Memory B cell (primary cell): ENCODE measurements around the gene MRGPRD.

ENCODE experiments used
- ATAC-seq: fragments of 150-1000 bp; cut with Tn5 transposase; 2 replicates; pipeline ENCODE4 v1.10.0; 2021; ENCODE audit warnings: low read depth, mild to moderate bottlenecking, moderate library complexity
- DNase-seq, 2 donors: peaks; one replicate each; pipeline ENCODE4 v3.0.0; 2022; ENCODE audit warnings: low spot score in 2 of 2
- H3K27ac Mint-ChIP-seq: one replicate; pipeline ENCODE4 v1.8.0; 2022; ENCODE audit warnings: mild to moderate bottlenecking, moderate library complexity, mixed read lengths
- H3K27me3 Mint-ChIP-seq: one replicate; pipeline ENCODE4 v1.8.0; 2022; ENCODE audit warnings: mixed read lengths
- H3K36me3 Mint-ChIP-seq: one replicate; pipeline ENCODE4 v1.8.0; 2022; ENCODE audit warnings: mild to moderate bottlenecking, mixed read lengths
- H3K4me1 Mint-ChIP-seq: one replicate; pipeline ENCODE4 v1.8.0; 2022; ENCODE audit warnings: mixed read lengths
- H3K4me3 Mint-ChIP-seq: one replicate; pipeline ENCODE4 v1.8.0; 2022; ENCODE audit warnings: mild to moderate bottlenecking, moderate library complexity, mixed read lengths
- H3K9me3 Mint-ChIP-seq: one replicate; pipeline ENCODE4 v1.8.0; 2022; ENCODE audit warnings: mixed read lengths

MRGPRD gene

DNA sequence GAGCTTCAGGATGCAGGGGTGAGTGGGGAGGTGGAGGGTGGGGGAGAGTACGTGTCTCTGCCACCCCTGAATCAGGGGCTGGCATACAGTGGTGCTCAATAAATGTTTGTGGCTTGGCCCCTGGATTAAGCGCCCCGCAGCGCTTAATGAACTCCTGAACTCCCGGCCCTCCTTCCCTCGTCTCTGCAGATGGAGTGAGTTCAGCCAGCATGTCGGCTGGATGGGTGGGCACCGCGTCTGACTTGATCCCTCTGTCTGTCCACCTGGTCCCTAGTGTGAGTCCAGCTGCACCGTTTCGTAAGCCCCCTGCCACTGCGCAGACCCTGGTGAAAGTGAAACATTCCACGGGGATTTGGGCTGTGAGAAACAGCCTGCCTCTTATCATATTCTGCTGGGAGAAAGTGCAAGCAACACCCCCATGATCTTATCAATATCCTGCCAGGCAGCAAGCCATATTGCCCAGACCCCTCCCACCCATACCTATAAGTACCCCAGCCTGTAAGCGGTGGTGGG, 12.0 kb upstream of the MRGPRD start:
- H3K36me3 Mint-ChIP-seq = no peaks in the 10 kb centered on the region
- H3K27ac Mint-ChIP-seq = no peak overlapping the region
- peaks cover 24% of the 10 kb centered on the region for H3K27me3 Mint-ChIP-seq
- DNase-seq (no peak), ATAC-seq (no peak)
- no peak overlapping the region for H3K4me3 Mint-ChIP-seq
- peaks cover 2% of the 10 kb centered on the region for H3K4me1 Mint-ChIP-seq
- no peaks in the 10 kb centered on the region for H3K9me3 Mint-ChIP-seq

DNA sequence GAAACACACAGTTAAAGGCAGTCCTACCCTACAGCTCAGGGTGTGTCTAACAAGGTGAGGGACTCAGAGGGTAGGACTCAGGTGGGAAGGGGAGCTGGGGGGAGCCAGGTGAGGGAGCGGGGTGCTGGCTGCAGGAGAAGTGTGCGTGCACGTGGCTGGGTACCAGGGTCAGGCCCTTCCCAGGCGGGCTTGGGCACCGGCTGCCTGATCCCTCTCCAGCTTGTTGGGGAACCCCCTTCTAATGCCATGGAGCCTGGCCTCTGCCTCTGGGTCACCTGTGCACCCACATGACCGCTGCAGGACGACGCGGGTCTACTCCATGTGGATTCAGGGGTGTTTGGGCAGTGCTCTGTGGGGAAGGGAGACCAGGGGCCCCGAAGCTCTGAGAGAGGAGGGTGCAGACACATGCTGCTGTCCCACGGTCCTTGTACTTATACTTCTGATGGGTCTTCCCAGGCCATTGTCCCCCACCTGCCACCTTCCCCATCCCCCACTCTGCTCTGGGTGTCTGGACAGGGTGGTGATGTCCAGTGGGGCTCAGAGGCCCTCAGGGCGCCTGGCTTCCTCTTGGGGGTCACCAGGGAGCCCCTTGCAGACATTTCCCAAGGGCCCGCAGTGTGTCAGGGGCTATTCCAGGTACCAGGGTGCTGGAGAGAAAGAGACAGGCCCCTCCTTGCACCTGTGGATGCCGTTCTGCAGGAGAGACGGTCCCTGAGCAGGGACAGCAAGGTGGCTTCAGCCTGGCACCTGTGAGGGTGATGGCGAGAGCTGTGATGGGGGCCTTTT, 10.4 kb upstream of the MRGPRD start:
- Mint-ChIP-seq H3K27me3 (peaks cover 23% of the 10 kb centered on the region), H3K4me1 (peaks cover 2% of the 10 kb centered on the region), H3K27ac (no peak overlapping the region), H3K9me3 (peaks cover 7% of the 10 kb centered on the region), H3K36me3 (peaks cover 4% of the 10 kb centered on the region), H3K4me3 (no peak overlapping the region)
- DNase-seq (no peak), ATAC-seq (no peak)

DNA sequence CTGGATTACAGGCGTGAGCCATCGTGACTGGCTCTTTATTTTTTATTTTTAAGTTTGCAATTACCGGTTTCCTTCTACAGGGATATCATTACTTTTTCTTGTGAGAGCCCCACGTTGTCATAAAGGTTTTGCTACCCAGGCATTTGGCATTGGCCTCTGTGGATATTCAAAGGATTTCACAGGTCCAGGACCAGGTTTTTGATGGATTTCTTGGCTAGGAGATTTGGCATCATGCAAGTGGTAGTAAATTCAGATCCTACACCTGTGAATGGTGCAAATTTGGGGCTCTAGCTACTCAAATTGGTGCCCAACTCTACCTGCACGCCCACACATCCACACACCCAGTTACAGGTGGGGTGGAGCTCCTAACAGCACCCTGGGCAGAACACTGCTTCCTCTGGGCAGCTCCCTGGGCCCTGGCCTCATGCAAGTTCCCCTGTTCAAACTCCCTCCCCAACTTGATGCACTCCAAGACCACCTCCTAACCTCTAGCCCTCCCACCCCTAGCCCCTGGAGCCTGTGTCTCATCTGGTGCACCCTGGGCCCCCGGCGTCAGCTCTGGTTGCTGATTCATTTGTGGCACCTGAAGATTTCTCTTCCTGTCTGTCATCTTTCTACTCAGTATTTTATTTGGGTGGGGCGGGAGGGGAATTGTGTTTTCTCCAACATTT, 9.3 kb upstream of the MRGPRD start:
- Mint-ChIP-seq H3K36me3 (peaks cover 4% of the 10 kb centered on the region), H3K9me3 (peaks cover 7% of the 10 kb centered on the region), H3K4me3 (no peak overlapping the region), H3K27ac (no peak overlapping the region), H3K27me3 (peaks cover 23% of the 10 kb centered on the region), H3K4me1 (peaks cover 2% of the 10 kb centered on the region)
- DNase-seq (no peak), ATAC-seq (no peak)

DNA sequence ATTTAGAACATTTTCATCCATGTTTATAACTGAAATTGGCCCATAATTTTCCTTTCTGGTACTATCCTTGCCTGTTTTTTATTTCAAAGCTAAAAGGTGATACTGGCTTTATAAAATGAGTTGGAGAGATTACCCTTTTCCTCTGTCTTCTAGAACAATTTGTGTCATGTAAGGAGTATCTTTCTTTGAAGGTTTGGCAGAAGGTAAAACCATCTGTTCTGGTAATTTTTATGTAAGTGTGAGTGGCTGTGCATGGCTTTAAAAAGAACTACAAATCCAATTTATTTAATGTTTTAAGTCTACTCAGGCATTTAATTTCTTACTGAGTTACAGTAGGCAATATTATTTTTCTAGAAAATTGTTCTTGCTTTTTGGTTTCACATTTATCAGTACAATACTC, 7.7 kb upstream of the MRGPRD start:
- Mint-ChIP-seq H3K4me1 (peaks cover 2% of the 10 kb centered on the region), H3K9me3 (peaks cover 7% of the 10 kb centered on the region), H3K27me3 (peaks cover 16% of the 10 kb centered on the region), H3K36me3 (peaks cover 4% of the 10 kb centered on the region), H3K27ac (no peak overlapping the region), H3K4me3 (no peak overlapping the region)
- no peak for ATAC-seq
- no peak for DNase-seq

DNA sequence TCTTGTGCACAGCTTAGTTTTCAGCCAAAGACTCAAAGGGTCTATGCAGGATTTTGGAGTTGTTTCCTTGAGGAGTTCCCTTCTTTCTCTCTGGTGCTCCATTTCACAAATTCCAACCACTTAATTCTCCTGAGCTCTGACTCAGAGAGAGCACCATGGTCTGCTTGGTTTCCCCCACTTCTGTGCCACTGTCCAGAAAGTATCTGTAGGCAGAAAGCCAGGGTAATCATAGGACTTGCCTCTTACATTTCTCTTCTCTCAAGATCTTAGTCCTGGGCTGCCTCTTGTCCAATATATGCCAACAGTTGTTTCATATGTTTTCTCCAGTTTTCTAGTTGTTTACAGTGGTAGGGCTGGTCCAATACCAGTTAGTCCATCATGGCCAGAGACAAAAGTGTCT, 6.4 kb upstream of the MRGPRD start:
- Mint-ChIP-seq H3K27ac (no peak overlapping the region), H3K4me3 (no peak overlapping the region), H3K9me3 (peaks cover 14% of the 10 kb centered on the region), H3K4me1 (no peaks in the 10 kb centered on the region), H3K27me3 (peaks cover 12% of the 10 kb centered on the region), H3K36me3 (peaks cover 4% of the 10 kb centered on the region)
- DNase-seq = no peak
- no peak for ATAC-seq

DNA sequence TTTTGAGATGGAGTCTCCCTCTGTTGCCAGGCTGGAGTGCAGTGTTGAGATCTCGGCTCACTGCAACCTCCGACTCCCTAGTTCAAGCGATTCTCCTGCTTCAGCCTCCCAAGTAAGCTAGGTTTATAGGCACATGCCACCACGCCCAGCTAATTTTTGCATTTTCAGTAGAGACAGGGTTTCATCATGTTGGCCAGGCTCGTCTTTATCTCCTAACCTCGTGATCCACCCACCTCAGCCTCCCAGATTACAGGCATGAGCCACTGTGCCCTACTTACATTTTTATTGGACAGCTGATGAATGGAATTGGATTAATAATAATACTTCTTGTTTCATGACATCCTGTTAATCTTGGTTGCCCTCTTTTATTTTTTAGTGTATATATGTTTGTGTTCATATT, 3.0 kb upstream of the MRGPRD start:
- H3K27ac Mint-ChIP-seq = no peak overlapping the region
- H3K27me3 Mint-ChIP-seq = peaks cover 14% of the 10 kb centered on the region
- peaks cover 18% of the 10 kb centered on the region for H3K9me3 Mint-ChIP-seq
- ATAC-seq (no peak), DNase-seq (no peak)
- H3K36me3 Mint-ChIP-seq = peaks cover 4% of the 10 kb centered on the region
- H3K4me3 Mint-ChIP-seq = no peak overlapping the region
- H3K4me1 Mint-ChIP-seq = no peaks in the 10 kb centered on the region

DNA sequence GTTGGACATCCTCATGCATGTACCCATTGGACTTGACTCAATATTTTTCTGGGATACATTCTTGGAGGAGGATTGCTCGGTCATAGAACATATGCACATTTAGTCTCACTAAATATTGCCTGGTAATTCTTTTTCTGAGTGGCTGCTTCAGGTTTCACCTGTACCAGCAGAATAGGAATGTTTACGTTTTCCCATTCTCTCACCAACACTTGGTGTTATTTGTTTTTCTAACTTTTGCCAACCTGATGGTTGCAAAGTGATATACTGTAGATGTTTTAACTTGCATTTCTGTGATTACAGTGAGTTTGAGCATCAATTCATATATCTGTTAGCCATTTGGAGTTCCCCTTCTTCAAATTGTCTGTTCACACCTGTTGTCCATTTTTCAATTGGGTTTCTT, 1.3 kb upstream of the MRGPRD start:
- Mint-ChIP-seq H3K36me3 (peaks cover 4% of the 10 kb centered on the region), H3K4me3 (no peak overlapping the region), H3K9me3 (peaks cover 18% of the 10 kb centered on the region), H3K4me1 (no peaks in the 10 kb centered on the region), H3K27ac (no peak overlapping the region), H3K27me3 (peaks cover 14% of the 10 kb centered on the region)
- ATAC-seq = no peak
- no peak for DNase-seq

DNA sequence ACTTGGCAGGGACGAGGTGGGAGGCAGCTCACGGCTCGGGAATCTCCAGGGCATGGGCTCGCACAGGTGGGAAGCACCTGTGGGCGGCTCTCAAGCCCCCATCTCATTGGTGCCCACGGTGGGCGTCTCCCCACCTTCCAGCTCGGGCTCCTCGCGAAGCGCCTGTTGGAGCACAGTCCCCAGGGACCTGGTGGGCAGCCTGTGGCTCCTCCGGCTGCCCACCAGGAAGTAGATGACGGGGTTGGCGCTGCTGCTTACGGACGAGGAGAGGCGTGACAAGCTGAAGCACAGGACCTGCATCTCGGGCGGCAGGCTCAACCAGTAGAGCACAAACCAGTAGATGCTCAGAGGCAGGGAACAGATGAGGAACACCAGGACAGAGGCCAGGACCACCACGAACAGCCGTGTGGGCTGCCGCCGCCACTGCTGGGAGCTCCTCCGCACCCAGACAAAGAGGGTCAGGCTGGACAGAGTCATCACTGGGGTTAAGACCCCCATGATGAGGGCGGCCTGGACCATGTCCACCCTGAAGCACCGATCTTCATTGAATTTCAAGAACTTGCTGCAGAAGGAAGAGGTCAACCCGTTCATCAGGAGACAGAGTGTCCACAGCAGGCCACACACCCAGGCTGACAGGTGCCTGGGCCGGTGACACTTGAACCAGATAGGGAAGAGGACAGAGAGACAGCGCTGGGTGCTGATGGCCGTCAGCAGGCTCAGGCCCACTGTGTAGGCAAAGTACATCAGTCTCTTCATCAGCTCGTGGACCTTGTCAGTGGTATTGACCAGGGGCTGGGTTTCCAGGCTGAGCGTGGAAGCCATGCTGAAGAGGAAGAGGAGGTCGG, 633 bp downstream of the MRGPRD start:
- H3K9me3 Mint-ChIP-seq = peaks cover 10% of the 10 kb centered on the region
- H3K27me3 Mint-ChIP-seq = peaks cover 9% of the 10 kb centered on the region
- H3K36me3 Mint-ChIP-seq = no peaks in the 10 kb centered on the region
- no peaks in the 10 kb centered on the region for H3K4me1 Mint-ChIP-seq
- no peak for ATAC-seq
- DNase-seq = no peak
- no peak overlapping the region for H3K4me3 Mint-ChIP-seq
- H3K27ac Mint-ChIP-seq = no peak overlapping the region

DNA sequence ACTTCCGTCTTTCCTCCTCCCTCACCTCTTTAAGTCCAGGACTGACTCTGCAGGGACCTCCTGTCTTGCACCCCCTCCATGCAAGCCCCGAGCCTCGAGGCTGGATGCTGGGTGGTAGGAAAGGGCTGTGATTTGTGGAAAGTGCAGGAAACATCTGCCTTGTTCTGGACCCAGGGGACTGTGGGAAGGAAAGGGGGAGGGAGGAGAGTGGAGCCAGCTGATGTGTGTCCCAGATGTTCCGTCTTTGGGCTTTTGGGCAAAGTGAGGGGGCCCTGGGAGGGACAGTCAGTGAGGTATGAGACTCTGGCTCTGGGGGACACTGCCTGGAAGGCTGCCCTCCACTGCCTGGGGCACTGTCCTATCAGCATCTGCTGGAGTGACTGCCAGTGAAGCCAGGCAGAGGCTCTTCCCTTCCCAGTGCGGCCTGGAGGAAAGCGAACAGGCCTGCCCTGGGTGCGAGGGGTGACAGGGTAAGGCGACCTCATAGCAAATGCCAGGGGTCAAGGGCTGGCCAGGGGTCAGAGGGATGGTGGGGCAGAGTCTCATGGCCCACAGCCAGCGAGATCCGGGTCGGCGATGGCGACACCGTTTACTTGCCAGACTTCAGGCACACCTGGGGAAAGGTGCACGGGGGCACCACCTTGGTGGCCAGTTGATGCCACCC, 1.7 kb downstream of the MRGPRD start:
- no peak for DNase-seq
- Mint-ChIP-seq H3K4me1 (peaks cover 3% of the 10 kb centered on the region), H3K9me3 (peaks cover 10% of the 10 kb centered on the region), H3K36me3 (no peaks in the 10 kb centered on the region), H3K27me3 (peaks cover 9% of the 10 kb centered on the region), H3K4me3 (no peak overlapping the region), H3K27ac (no peak overlapping the region)
- ATAC-seq = no peak

DNA sequence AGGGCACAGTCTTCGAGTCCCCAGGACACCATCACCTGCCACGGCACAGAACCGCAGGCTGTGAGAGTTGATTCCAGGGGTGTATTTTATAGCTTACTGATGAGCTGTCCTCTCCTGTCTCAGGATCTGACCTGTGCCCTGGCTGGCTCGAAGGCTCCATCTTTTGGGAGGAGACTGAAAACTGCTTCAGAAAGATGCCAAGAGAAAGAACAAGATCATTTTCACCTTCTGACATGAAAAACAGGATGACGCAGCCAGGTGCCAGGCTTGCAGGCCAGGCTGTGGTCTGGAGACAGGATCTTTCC, 2.2 kb downstream of the MRGPRD start:
- H3K4me3 Mint-ChIP-seq = no peak overlapping the region

DNA sequence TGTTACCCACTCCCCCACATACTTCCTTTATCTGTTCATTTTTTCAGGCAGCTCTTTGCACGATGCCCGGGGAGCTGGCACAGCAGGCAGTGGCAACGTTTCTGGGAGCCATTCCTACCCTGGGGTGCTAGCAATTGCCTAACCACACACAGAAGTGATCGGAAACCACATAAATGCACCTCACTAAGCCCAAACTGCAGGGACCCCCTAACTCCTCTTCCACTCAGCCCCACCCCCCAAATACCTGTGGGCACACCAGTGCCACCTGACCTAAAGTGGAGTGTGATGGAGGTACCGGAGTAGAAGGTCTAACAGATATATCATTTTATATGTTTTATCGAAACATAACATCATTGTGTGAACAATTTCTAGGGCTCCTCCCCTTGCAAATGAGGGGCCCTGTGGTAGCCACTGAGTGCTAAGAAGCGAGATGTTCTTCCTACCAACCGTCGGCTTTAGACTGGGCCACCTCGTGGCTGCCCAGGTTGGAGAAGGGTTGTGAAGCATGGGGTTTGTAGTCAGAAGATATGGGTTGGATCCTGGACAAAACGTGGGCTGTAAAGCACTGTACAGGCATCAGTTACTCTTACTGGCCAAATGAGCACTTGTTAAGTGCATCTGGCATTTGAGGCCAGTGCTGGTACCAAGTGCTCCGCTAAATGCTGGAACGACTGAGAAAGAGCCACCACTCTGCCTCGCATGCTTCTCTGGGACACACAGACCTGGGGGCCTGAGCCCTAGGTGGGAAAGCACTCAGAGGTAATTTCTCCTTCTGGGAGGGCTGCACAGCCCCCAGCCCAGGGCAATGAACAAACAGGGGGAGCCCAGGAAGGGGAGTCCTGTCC, 2.8 kb downstream of the MRGPRD start:
- DNase-seq (no peak), ATAC-seq (no peak)
- Mint-ChIP-seq H3K27ac (no peak overlapping the region), H3K36me3 (no peaks in the 10 kb centered on the region), H3K4me3 (no peak overlapping the region), H3K9me3 (peaks cover 10% of the 10 kb centered on the region), H3K4me1 (peaks cover 3% of the 10 kb centered on the region), H3K27me3 (peaks cover 9% of the 10 kb centered on the region)

More for the DNA sequence above, 2.2 kb downstream of the MRGPRD start:
- no peak for DNase-seq
- ATAC-seq = no peak
- H3K4me1 Mint-ChIP-seq = peaks cover 3% of the 10 kb centered on the region
- H3K36me3 Mint-ChIP-seq = no peaks in the 10 kb centered on the region
- H3K27me3 Mint-ChIP-seq = peaks cover 9% of the 10 kb centered on the region
- peaks cover 10% of the 10 kb centered on the region for H3K9me3 Mint-ChIP-seq
- no peak overlapping the region for H3K27ac Mint-ChIP-seq

DNA sequence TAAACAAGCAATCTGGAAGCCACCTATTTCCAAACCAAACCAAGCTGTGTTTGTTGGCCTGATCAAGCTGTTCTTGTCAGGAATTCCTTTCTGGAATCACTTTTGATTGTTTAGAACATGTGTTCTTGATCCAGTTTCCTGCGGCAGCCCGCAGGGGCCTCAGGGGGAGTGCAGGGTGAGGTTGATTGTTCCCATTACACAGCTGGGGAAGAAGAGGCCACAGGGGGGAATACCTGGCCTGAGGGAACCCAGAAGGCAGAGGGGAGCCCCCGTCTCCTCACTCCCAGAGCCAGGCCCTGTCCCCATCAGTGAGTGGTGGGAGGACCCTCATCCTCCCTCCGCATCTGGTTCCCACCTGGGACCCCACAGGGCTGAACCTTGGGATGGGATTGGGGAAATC, 4.2 kb downstream of the MRGPRD start:
- H3K36me3 Mint-ChIP-seq = no peaks in the 10 kb centered on the region
- H3K4me1 Mint-ChIP-seq = peaks cover 3% of the 10 kb centered on the region
- DNase-seq (no peak), ATAC-seq (no peak)
- no peaks in the 10 kb centered on the region for H3K9me3 Mint-ChIP-seq
- no peak overlapping the region for H3K4me3 Mint-ChIP-seq
- no peak overlapping the region for H3K27ac Mint-ChIP-seq
- H3K27me3 Mint-ChIP-seq = peaks cover 9% of the 10 kb centered on the region

DNA sequence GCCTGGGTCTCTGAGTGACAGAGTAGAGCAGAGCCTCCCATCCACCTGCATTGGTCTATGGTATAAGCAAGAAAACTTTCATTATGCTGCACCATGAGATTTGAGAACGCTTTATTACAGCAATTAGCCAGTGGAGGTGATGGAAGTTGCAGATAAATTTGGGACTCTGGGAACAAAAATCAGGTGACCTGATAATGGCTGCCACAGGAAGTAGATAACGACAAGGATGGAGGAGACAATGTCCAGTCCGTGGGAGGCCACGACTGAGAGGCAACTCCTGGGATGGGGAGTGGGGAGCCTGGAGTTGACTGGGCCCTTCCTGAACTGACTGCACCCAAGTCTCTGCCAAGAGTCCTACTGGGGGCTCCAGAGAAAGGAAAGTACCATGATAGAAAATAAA, 4.7 kb downstream of the MRGPRD start:
- peaks cover 3% of the 10 kb centered on the region for H3K4me1 Mint-ChIP-seq
- H3K4me3 Mint-ChIP-seq = no peak overlapping the region
- no peak for ATAC-seq
- H3K27me3 Mint-ChIP-seq = peaks cover 9% of the 10 kb centered on the region
- H3K9me3 Mint-ChIP-seq = no peaks in the 10 kb centered on the region
- H3K36me3 Mint-ChIP-seq = no peaks in the 10 kb centered on the region
- no peak for DNase-seq
- H3K27ac Mint-ChIP-seq = no peak overlapping the region
